IMR-90 (cell line): Measurements from ENCODE around the gene AKAP12. TPM values are rescaled to one million over a fixed set of nuclear protein-coding genes. Genes with fewer than 3 reads are reported as not detected.

Source experiments
- ATAC-seq: fragments of 200-7000 bp; cut with Tn5 transposase; 2 replicates; pipeline ENCODE4 v1.9.1; 2020; ENCODE audit warnings: low read depth, mild to moderate bottlenecking, moderate library complexity
- BruUV-seq: library from RNA; stranded (reverse); fragments of 400-500 nt; replicated peaks from 2 replicates; lab custom pipeline; 2021; lab: Mats Ljungman, UMichigan
- CTCF ChIA-PET: fragments of 300-600 bp; formaldehyde crosslinking; extraction: SDS; loops from one replicate; lab custom pipeline; 2021; ENCODE audit warnings: antibody characterized with exemption; lab: Yijun Ruan, JAX
- POLR2A ChIA-PET: fragments of 300-600 bp; sonication (Branson Sonifier 250); formaldehyde crosslinking; loops from one replicate; lab custom pipeline; 2022; ENCODE audit warnings: antibody characterized with exemption; ENCODE audit not compliant: unreplicated experiment; lab: Charles Lee
- DNase-seq: peaks from one replicate; pipeline ENCODE4 v3.0.0; 2013
- H2AFZ ChIP-seq: replicated peaks from 2 replicates; pipeline ENCODE3; 2013; ENCODE audit warnings: low read length, mild to moderate bottlenecking; ENCODE audit not compliant: poor library complexity
- H2AK5ac ChIP-seq: 2 replicates; pipeline ENCODE4 v1.6.1; 2013; ENCODE audit warnings: low read depth, low read length, inconsistent platforms
- H2AK9ac ChIP-seq: replicated peaks from 2 replicates; pipeline ENCODE3; 2013; ENCODE audit warnings: mild to moderate bottlenecking, low read depth, low read length, moderate library complexity; ENCODE audit not compliant: poor library complexity
- H2BK120ac ChIP-seq: 2 replicates; pipeline ENCODE4 v1.6.1; 2013; ENCODE audit warnings: low read depth, low read length, inconsistent platforms
- H2BK15ac ChIP-seq: 3 replicates; pipeline ENCODE4 v1.6.1; 2013; ENCODE audit warnings: low read depth, low read length, inconsistent platforms
- H2BK20ac ChIP-seq: 2 replicates; pipeline ENCODE4 v1.6.1; 2013; ENCODE audit warnings: low read depth, mild to moderate bottlenecking, inconsistent platforms, low read length, moderate library complexity
- H2BK5ac ChIP-seq: 2 replicates; pipeline ENCODE4 v1.6.1; 2013; ENCODE audit warnings: mild to moderate bottlenecking, low read depth, low read length, inconsistent platforms; ENCODE audit not compliant: poor library complexity, severe bottlenecking
- H3K14ac ChIP-seq: replicated peaks from 2 replicates; pipeline ENCODE4 v1.6.1; 2013; ENCODE audit warnings: low read depth, low read length, inconsistent platforms
- H3K18ac ChIP-seq: 2 replicates; pipeline ENCODE4 v1.6.1; 2013; ENCODE audit warnings: low read depth, low read length, control low read depth
- H3K23ac ChIP-seq: 2 replicates; pipeline ENCODE4 v1.6.1; 2013; ENCODE audit warnings: low read depth, low read length, inconsistent platforms
- H3K27ac ChIP-seq: 2 replicates; pipeline ENCODE4 v1.5.1; 2013; ENCODE audit warnings: mild to moderate bottlenecking, control low read depth, low read length; ENCODE audit not compliant: insufficient read depth
- H3K27me3 ChIP-seq: 2 replicates; pipeline ENCODE4 v1.6.1; 2013; ENCODE audit warnings: low read length; ENCODE audit not compliant: control insufficient read depth, insufficient read depth
- H3K36me3 ChIP-seq: 2 replicates; pipeline ENCODE4 v1.6.1; 2013; ENCODE audit warnings: low read length, mixed read lengths; ENCODE audit not compliant: control insufficient read depth, insufficient read depth
- H3K4ac ChIP-seq: 2 replicates; pipeline ENCODE4 v1.6.1; 2013; ENCODE audit warnings: low read depth, low read length, inconsistent platforms
- H3K4me1 ChIP-seq: 2 replicates; pipeline ENCODE4 v1.6.1; 2013; ENCODE audit warnings: low read length, mixed read lengths; ENCODE audit not compliant: control insufficient read depth, insufficient read depth
- H3K4me2 ChIP-seq: 2 replicates; pipeline ENCODE4 v1.6.1; 2013; ENCODE audit warnings: low read depth, mild to moderate bottlenecking, control low read depth, low read length, moderate library complexity
- H3K4me3 ChIP-seq: 2 replicates; pipeline ENCODE4 v1.5.1; 2013; ENCODE audit warnings: low read depth, mild to moderate bottlenecking, control low read depth, low read length, moderate library complexity; ENCODE audit not compliant: insufficient read depth
- H3K56ac ChIP-seq: 2 replicates; pipeline ENCODE4 v1.6.1; 2013; ENCODE audit warnings: low read length, inconsistent platforms; ENCODE audit not compliant: insufficient read depth; ENCODE audit errors: extremely low read depth
- H3K79me1 ChIP-seq, 2 experiments: 2 replicates each; pipeline ENCODE4 v1.6.1; 2013; ENCODE audit warnings: low read length in 2 of 2, inconsistent platforms in 1 of 2, low read depth in 1 of 2
- H3K9ac ChIP-seq: 2 replicates; pipeline ENCODE4 v1.6.1; 2013; ENCODE audit warnings: low read depth, low read length, control low read depth
- H3K9me1 ChIP-seq: 2 replicates; pipeline ENCODE4 v1.6.1; 2013; ENCODE audit warnings: low read length, inconsistent platforms; ENCODE audit not compliant: insufficient read depth
- H3K9me3 ChIP-seq: 2 replicates; pipeline ENCODE4 v1.6.1; 2013; ENCODE audit warnings: low read length; ENCODE audit not compliant: control insufficient read depth, insufficient read depth
- H4K20me1 ChIP-seq: 2 replicates; pipeline ENCODE4 v1.6.1; 2013; ENCODE audit warnings: low read length, inconsistent platforms; ENCODE audit not compliant: insufficient read depth
- H4K5ac ChIP-seq: 2 replicates; pipeline ENCODE4 v1.6.1; 2013; ENCODE audit warnings: mild to moderate bottlenecking, low read depth, low read length, control low read depth
- H4K8ac ChIP-seq, 2 experiments: 2 replicates each; pipeline ENCODE4 v1.6.1; 2013; ENCODE audit warnings: low read depth in 2 of 2, low read length in 2 of 2, control low read depth in 1 of 2, inconsistent platforms in 1 of 2
- H4K91ac ChIP-seq: 2 replicates; pipeline ENCODE4 v1.6.1; 2013; ENCODE audit warnings: low read depth, low read length, inconsistent platforms; ENCODE audit not compliant: insufficient read depth
- CTCF ChIP-seq: conservative IDR thresholded peaks from 2 replicates; pipeline ENCODE4 v1.5.1; 2012; ENCODE audit warnings: mild to moderate bottlenecking, low read depth, low read length, improper control_type of control experiment
- ELK1 ChIP-seq: fragments of 150-350 bp; IDR thresholded peaks from 2 replicates; pipeline ENCODE4 v1.6.1; 2016; ENCODE audit warnings: low read depth, mild to moderate bottlenecking, low read length, moderate library complexity, borderline replicate concordance
- NFE2L2 ChIP-seq: fragments of 150-350 bp; IDR thresholded peaks from 2 replicates; pipeline ENCODE4 v1.6.1; 2016; ENCODE audit warnings: low read depth, mild to moderate bottlenecking, low read length
- WGBS, 2 experiments: methylation state at CpG; one replicate each; pipeline versions ENCODE4 v1.1.5 to v1.1.7; 2013; ENCODE audit warnings: missing lambda C conversion rate in 2 of 2; ENCODE audit not compliant: insufficient read length in 1 of 2; ENCODE audit errors: extremely low coverage in 2 of 2; 5-methylcytosine and 5-hydroxymethylcytosine counted together
- dilution Hi-C: fragments of 300-500 bp; cut with HindIII; formaldehyde crosslinking; loops from one replicate; pipeline ENCODE4 v1.14.3; 2018; ENCODE audit warnings: low sequenced_read_pairs; ENCODE audit not compliant: unreplicated experiment
- in situ Hi-C: fragments of 300-500 bp; cut with MboI; formaldehyde crosslinking; loops from 3 replicates; pipeline ENCODE4 v1.14.3; 2019; ENCODE audit warnings: low sequenced_read_pairs, inconsistent platforms, mixed read lengths
- intact Hi-C: fragments of 100-400 bp; cut with micrococcal nuclease; formaldehyde crosslinking; loops from 2 replicates; pipeline ENCODE4 v1.10.0; 2022
- polyA plus RNA-seq, 3 experiments: library from polyadenylated mRNA; depleted of rRNA; stranded (reverse); fragments of >200 nt; gene quantifications; 2 replicates each; pipeline ENCODE4 v1.2.3, GENCODE V29; 2012; ENCODE audit warnings: low replicate concordance in 1 of 3
- total RNA-seq: library from RNA; depleted of rRNA; stranded (reverse); fragments of >200 nt; gene quantifications from 2 replicates; pipeline ENCODE4 v1.2.3, GENCODE V29; 2012

The AKAP12 gene
- total and polyA plus RNA-seq, 2 of the 4 experiments (the other 2 are of a cell fraction): 56.0 to 118 TPM

GRCh38 chr6:151275121-151275520, 35.4 kb downstream of the AKAP12 start:
- no peak overlapping the region for H3K56ac ChIP-seq
- no peak overlapping the region for H2BK5ac ChIP-seq
- no peak overlapping the region for H4K5ac ChIP-seq
- no peaks in the 10 kb centered on the region for H4K20me1 ChIP-seq
- no peak overlapping the region for H3K4me3 ChIP-seq
- intact Hi-C loops: no loop called here
- no peaks in the 10 kb centered on the region for H3K27me3 ChIP-seq
- H3K9ac ChIP-seq: no peak overlapping the region
- no peak for TF ChIP-seq ELK1
- TF ChIP-seq CTCF: no peak
- no peak for TF ChIP-seq NFE2L2
- H2BK20ac ChIP-seq: no peak overlapping the region
- ChIA-PET CTCF (no interaction called here), POLR2A (no interaction called here)
- H2AFZ ChIP-seq: no peak overlapping the region
- no peak overlapping the region for H2BK15ac ChIP-seq
- no peak overlapping the region for H2AK9ac ChIP-seq
- H3K23ac ChIP-seq: no peak overlapping the region
- H3K36me3 ChIP-seq: no peaks in the 10 kb centered on the region; the same call in 1 of the 2 replicates
- 0 out of 2 replicates have a peak overlapping the region, but pooled peaks have one; percentile 54 for H2AK5ac ChIP-seq
- H2BK120ac ChIP-seq: no peak overlapping the region
- DNase-seq: no peak
- no peaks in the 10 kb centered on the region for H3K9me3 ChIP-seq
- WGBS, 2 experiments: no CpG with 5 or more reads among the region's 6 CpGs
- H3K79me1 ChIP-seq: peaks cover 0 to 4% of the 10 kb centered on the region in 2 experiments; a peak in 2 of 4 replicates
- no peak for ATAC-seq
- in situ Hi-C loops: no loop called here
- no peak overlapping the region for H3K18ac ChIP-seq
- H3K27ac ChIP-seq: no peak overlapping the region
- BruUV-seq: no TSS peak
- no peak overlapping the region for H3K14ac ChIP-seq
- H3K4ac ChIP-seq: no peak overlapping the region
- no peak overlapping the region for H4K8ac ChIP-seq
- H4K91ac ChIP-seq: no peak overlapping the region
- no peak overlapping the region for H3K4me2 ChIP-seq
- H3K9me1 ChIP-seq: no peaks in the 10 kb centered on the region
- dilution Hi-C loops: no loop called here
- no peaks in the 10 kb centered on the region for H3K4me1 ChIP-seq
